Transverse colon (tissue), 4 donors: ENCODE measurements around the gene MFSD12.

Source experiments
- POLR2A ChIP-seq: fragments of 450-650 bp; IDR thresholded peaks from one replicate; pipeline ENCODE4 v1.6.1; 2016; ENCODE audit warnings: antibody characterized with exemption, mild to moderate bottlenecking, moderate library complexity
- POLR2AphosphoS5 ChIP-seq, 3 donors: sonication (generic); formaldehyde crosslinking; IDR thresholded peaks; one replicate each; pipeline ENCODE4 v1.6.1; 2016; ENCODE audit warnings: antibody characterized with exemption in 3 of 3
- TF ChIP-seq, protein P1 (sequence below), 5 experiments: fragments of 200-600 bp in 3 of 5; fragments of 450-650 bp in 2 of 5; sonication (generic) in 3 of 5; IDR thresholded peaks; 1 replicate in 2 of 5; 2 replicates in 3 of 5; pipeline ENCODE4 v1.5.1; 2016 to 2017; ENCODE audit warnings: antibody characterized with exemption in 5 of 5, inconsistent platforms in 3 of 5, mild to moderate bottlenecking in 2 of 5, moderate library complexity in 1 of 5

DNA sequence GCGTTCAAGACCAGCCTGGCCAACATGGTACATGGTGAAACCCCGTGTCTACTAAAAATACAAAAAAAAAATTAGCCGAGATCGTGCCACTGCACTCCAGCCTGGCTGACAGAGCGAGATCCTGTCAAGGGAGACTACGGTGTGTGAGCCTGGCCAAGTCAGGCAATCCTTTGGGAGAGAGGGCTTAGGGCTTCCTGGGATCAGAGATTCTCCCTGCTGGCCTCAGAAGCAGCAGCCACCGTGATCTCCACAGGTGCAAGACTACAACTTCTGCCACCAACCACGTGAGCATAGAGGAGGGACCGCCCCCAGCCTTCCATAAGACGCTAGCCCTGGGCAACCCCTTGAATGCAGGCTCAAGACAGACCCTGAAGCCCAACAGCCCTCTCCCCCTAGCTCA lies 7.6 kb downstream of the MFSD12 start:
- TF ChIP-seq POLR2A (no peak), POLR2AphosphoS5 (IDR thresholded peaks at IDR 0.05) (no peak)
- TF ChIP-seq, protein P1, sequence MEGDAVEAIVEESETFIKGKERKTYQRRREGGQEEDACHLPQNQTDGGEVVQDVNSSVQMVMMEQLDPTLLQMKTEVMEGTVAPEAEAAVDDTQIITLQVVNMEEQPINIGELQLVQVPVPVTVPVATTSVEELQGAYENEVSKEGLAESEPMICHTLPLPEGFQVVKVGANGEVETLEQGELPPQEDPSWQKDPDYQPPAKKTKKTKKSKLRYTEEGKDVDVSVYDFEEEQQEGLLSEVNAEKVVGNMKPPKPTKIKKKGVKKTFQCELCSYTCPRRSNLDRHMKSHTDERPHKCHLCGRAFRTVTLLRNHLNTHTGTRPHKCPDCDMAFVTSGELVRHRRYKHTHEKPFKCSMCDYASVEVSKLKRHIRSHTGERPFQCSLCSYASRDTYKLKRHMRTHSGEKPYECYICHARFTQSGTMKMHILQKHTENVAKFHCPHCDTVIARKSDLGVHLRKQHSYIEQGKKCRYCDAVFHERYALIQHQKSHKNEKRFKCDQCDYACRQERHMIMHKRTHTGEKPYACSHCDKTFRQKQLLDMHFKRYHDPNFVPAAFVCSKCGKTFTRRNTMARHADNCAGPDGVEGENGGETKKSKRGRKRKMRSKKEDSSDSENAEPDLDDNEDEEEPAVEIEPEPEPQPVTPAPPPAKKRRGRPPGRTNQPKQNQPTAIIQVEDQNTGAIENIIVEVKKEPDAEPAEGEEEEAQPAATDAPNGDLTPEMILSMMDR (IDR thresholded peaks at IDR 0.05), result no peak
